Psoas muscle (tissue), 8 donors: ENCODE measurements around the gene GPRC5B. TPM values are rescaled to one million over a fixed set of nuclear protein-coding genes. Genes with fewer than 3 reads are reported as not detected.

ENCODE experiments used
- ATAC-seq, 4 donors: fragments of 200-7000 bp; cut with Tn5 transposase; one replicate each; pipeline ENCODE4 v1.9.1; 2020; ENCODE audit warnings: moderate library complexity in 3 of 4, mild to moderate bottlenecking in 2 of 4
- DNase-seq, 2 donors: peaks; one replicate each; pipeline ENCODE4 v3.0.0-alpha.2; 2020
- H3K27ac ChIP-seq: fragments of 200-600 bp; one replicate; pipeline ENCODE4 v1.8.0; 2022
- H3K27me3 ChIP-seq, 3 donors: fragments of 200-600 bp in 1 of 3; one replicate each; pipeline versions ENCODE4 v1.6.1 to v1.8.0; 2013 to 2022; ENCODE audit warnings: low read length in 2 of 3, mild to moderate bottlenecking in 2 of 3, moderate library complexity in 1 of 3; ENCODE audit not compliant: insufficient read depth in 3 of 3
- H3K36me3 ChIP-seq, 2 donors: fragments of 200-600 bp in 1 of 2; one replicate each; pipeline versions ENCODE4 v1.6.1 to v1.8.0; 2013 to 2022; ENCODE audit warnings: low read depth in 1 of 2, mild to moderate bottlenecking in 1 of 2, moderate library complexity in 1 of 2; ENCODE audit not compliant: insufficient read depth in 1 of 2
- H3K4me1 ChIP-seq: fragments of 200-600 bp; one replicate; pipeline ENCODE4 v1.8.0; 2022
- H3K4me3 ChIP-seq: fragments of 200-600 bp; one replicate; pipeline ENCODE4 v1.8.0; 2022; ENCODE audit warnings: mild to moderate bottlenecking
- H3K9me3 ChIP-seq: fragments of 200-600 bp; one replicate; pipeline ENCODE4 v1.8.0; 2022
- CTCF ChIP-seq: fragments of 200-600 bp; IDR thresholded peaks from one replicate; pipeline ENCODE4 v1.8.0; 2022; ENCODE audit warnings: antibody characterized with exemption
- WGBS, 3 donors: extraction: QIAGEN DNeasy Blood & Tissue Kit; methylation state at CpG; one replicate each; pipeline versions ENCODE4 v1.1.6 to v1.1.7; 2013; 5-methylcytosine and 5-hydroxymethylcytosine counted together
- intact Hi-C, 2 donors: fragments of 100-400 bp; cut with DNase I; formaldehyde crosslinking; loops; one replicate each; pipeline versions ENCODE4 v1.11.0 to v1.14.2; 2022
- polyA plus RNA-seq, 3 donors: library from polyadenylated mRNA; stranded (reverse); fragments of 200-250 nt; gene quantifications; one replicate each; pipeline ENCODE4 v1.2.3, GENCODE V29; 2013
- total RNA-seq, 4 donors: library from RNA; stranded (reverse); fragmentation: NEBNext Ultra II Directional in 2 of 4; extraction: Animal tissue kit (Norgen Biotek cat#: 25700) in 2 of 4; gene quantifications; one replicate each; pipeline versions ENCODE4 v1.2.1 to v1.2.4, GENCODE V29; 2021 to 2023
- donor health status: healthy with polysubstance abuse.
- donor health status: DM: no; HTN: no; CAD: no; lungs with moderate emphysema.
- donor health status: Bipolar disorder and iron deficiency.
- donor health status: healthy.
- donor health status: DM: yes; HTN: yes; CAD: no.
- donor health status: DM: no; HTN: no; CAD: no.
- donor health status: DM: no; HTN: no; CAD: no.
- donor health status: DM: yes; HTN: yes; CAD: no.

The GPRC5B gene
- total and polyA plus RNA-seq, 7 donors = 25.3 to 124 (median 55.7) TPM

GRCh38 chr16:19875900-19876299 is 8.7 kb downstream of the GPRC5B start:
- Histone ChIP-seq H3K36me3 (peaks cover 0 to 18% of the 10 kb centered on the region in 2 donors), H3K4me1 (peaks cover 40% of the 10 kb centered on the region), H3K9me3 (no peaks in the 10 kb centered on the region), H3K4me3 (no peak overlapping the region), H3K27me3 (no peaks in the 10 kb centered on the region), H3K27ac (peak overlapping the region; percentile 92)
- WGBS, 3 donors = 57 to 66% (median 61%) methylated on average over 6 of the region's 6 CpGs
- intact Hi-C loops = loop anchor here (5.0 kb wide), 2 partner anchors 34 to 159 kb away; partner anchors contain the start of genes IQCK (in 1 of the 2) and KNOP1 (in 1 of the 2)
- ATAC-seq (no peak), DNase-seq (no peak)
- TF ChIP-seq CTCF = no peak

GRCh38 chr16:19874851-19875546 is 9.6 kb downstream of the GPRC5B start:
- H3K9me3 ChIP-seq = no peaks in the 10 kb centered on the region
- ATAC-seq (no peak), DNase-seq (no peak)
- intact Hi-C loops = loop anchor here (5.0 kb wide), 2 partner anchors 33 to 158 kb away; partner anchors contain the start of genes IQCK (in 1 of the 2) and KNOP1 (in 1 of the 2)
- 53 to 61% (median 53%) methylated on average over 18 of the region's 18 CpGs for WGBS, 3 donors
- H3K4me3 ChIP-seq = no peak overlapping the region
- peaks cover 40% of the 10 kb centered on the region for H3K4me1 ChIP-seq
- peak overlapping the region; percentile 92 for H3K27ac ChIP-seq
- peaks cover 0 to 27% of the 10 kb centered on the region in 2 donors for H3K36me3 ChIP-seq
- no peak for TF ChIP-seq CTCF
- H3K27me3 ChIP-seq = no peaks in the 10 kb centered on the region

GRCh38 chr16:19874026-19874425 is 10.6 kb downstream of the GPRC5B start:
- TF ChIP-seq CTCF = no peak
- peak overlapping the region; percentile 92 for H3K27ac ChIP-seq
- H3K27me3 ChIP-seq = no peaks in the 10 kb centered on the region
- H3K4me1 ChIP-seq = peaks cover 35% of the 10 kb centered on the region
- no peak overlapping the region for H3K4me3 ChIP-seq
- DNase-seq = no peak
- 59 to 66% (median 63%) methylated on average over 8 of the region's 8 CpGs for WGBS, 3 donors
- H3K36me3 ChIP-seq = peaks cover 0 to 35% of the 10 kb centered on the region in 2 donors
- ATAC-seq = peak in 2 of 4 donors; percentile 26 to 49
- no peaks in the 10 kb centered on the region for H3K9me3 ChIP-seq
- intact Hi-C loops = no loop called here

GRCh38 chr16:19872935-19873334 is 11.7 kb downstream of the GPRC5B start:
- no peak overlapping the region for H3K4me3 ChIP-seq
- intact Hi-C loops = no loop called here
- peak overlapping the region; percentile 36 for H3K27ac ChIP-seq
- peaks cover 0 to 37% of the 10 kb centered on the region in 2 donors for H3K36me3 ChIP-seq
- TF ChIP-seq CTCF = no peak
- ATAC-seq (peak in 2 of 4 donors; percentile 31 to 58), DNase-seq (no peak)
- no peaks in the 10 kb centered on the region for H3K9me3 ChIP-seq
- peaks cover 38% of the 10 kb centered on the region for H3K4me1 ChIP-seq
- H3K27me3 ChIP-seq = no peaks in the 10 kb centered on the region
- WGBS, 3 donors = 73 to 90% (median 83%) methylated on average over 12 of the region's 12 CpGs
